ENCODE results near the gene ZFYVE28.

The ZFYVE28 gene

GRCh38 chr4:2443061-2443730, 24.8 kb upstream of the ZFYVE28 start:
- TF ChIP-seq REST (IDR thresholded peaks at IDR 0.05; ENCODE audit: insufficient read depth in 1 of 2, low read depth in 2 of 2, low read length in 2 of 2) (no peak), FOXP2 (optimal IDR thresholded peaks at IDR 0.05; ENCODE audit: borderline replicate concordance, extremely low read depth, extremely low read length, insufficient read depth) (no peak), POLR2AphosphoS5 (IDR thresholded peaks at IDR 0.05; ENCODE audit: low read depth, low read length) (no peak), SIN3A (IDR thresholded peaks at IDR 0.05; ENCODE audit: borderline replicate concordance, insufficient read depth, low read length) (no peak), TAF1 (IDR thresholded peaks at IDR 0.05; ENCODE audit: borderline replicate concordance, insufficient read depth, low read length) (no peak)

- TF ChIP-seq POLR2AphosphoS5 (IDR thresholded peaks at IDR 0.05; ENCODE audit: low read depth, low read length) (no peak), TAF1 (IDR thresholded peaks at IDR 0.05; ENCODE audit: borderline replicate concordance, insufficient read depth, low read length) (no peak), REST (IDR thresholded peaks at IDR 0.05; ENCODE audit: insufficient read depth in 1 of 2, low read depth in 2 of 2, low read length in 2 of 2) (no peak), SIN3A (IDR thresholded peaks at IDR 0.05; ENCODE audit: borderline replicate concordance, insufficient read depth, low read length) (no peak), FOXP2 (optimal IDR thresholded peaks at IDR 0.05; ENCODE audit: borderline replicate concordance, extremely low read depth, extremely low read length, insufficient read depth) (no peak)
Observed at GRCh38 chr4:2442175-2442993, 23.9 kb upstream of the ZFYVE28 start.

DNA sequence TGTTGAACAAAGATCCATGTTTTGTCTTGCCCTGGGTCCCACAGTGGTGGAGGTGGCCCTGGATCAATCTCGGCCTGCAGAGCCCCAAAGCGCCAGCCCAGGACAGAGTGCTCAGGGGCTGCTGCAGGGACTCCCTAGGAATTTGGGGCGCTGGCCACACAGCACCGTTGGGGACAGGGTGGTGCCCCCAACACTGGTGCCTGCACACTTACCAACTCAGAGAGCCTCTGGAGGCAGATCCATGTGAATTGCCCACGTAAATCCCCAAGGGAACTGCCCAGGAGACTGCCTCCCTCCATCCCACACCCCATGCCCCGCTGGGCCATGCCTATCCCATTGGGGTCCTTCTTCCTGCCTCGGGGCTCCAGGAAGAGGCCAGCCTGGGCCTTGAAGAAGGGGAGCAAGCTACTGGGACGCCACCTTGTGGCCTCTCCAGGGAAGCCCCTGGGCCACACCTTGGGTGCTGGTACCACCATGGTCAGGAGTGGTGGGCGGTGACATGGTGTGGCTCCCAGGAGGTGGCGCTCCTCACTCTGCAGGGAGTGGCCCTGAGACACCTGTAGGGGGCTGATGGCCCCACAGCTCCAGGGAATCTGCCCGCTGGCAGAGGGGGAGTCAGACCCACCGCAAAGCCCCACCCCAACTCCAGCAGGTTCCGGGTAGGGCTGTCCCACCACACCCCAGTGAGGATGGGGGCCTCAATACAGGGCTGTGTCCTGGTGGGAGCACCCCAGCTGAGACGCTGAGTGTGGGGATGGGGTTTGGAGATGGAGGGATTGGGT, 23.1 kb upstream of the ZFYVE28 start:
- no peak for TF ChIP-seq REST (IDR thresholded peaks at IDR 0.05; ENCODE audit: insufficient read depth in 1 of 2, low read depth in 2 of 2, low read length in 2 of 2)
- TF ChIP-seq FOXP2 (optimal IDR thresholded peaks at IDR 0.05; ENCODE audit: borderline replicate concordance, extremely low read depth, extremely low read length, insufficient read depth) = peak; percentile 29

GRCh38 chr4:2438822-2439718, 20.6 kb upstream of the ZFYVE28 start:
- TF ChIP-seq POLR2AphosphoS5 (IDR thresholded peaks at IDR 0.05; ENCODE audit: low read depth, low read length) = no peak
- no peak for TF ChIP-seq SIN3A (IDR thresholded peaks at IDR 0.05; ENCODE audit: borderline replicate concordance, insufficient read depth, low read length)
- TF ChIP-seq REST (IDR thresholded peaks at IDR 0.05; ENCODE audit: insufficient read depth in 1 of 2, low read depth in 2 of 2, low read length in 2 of 2) = no peak
- TF ChIP-seq FOXP2 (optimal IDR thresholded peaks at IDR 0.05; ENCODE audit: borderline replicate concordance, extremely low read depth, extremely low read length, insufficient read depth) = no peak
- no peak for TF ChIP-seq TAF1 (IDR thresholded peaks at IDR 0.05; ENCODE audit: borderline replicate concordance, insufficient read depth, low read length)
